ENCODE measurements around the gene INPP5K.

The INPP5K gene

GRCh38 chr17:1561420-1562175, 45.2 kb upstream of the INPP5K start:
- H2BK120ac ChIP-seq (ENCODE audit: low read depth, low read length), result no peak overlapping the region
- peak overlapping the region; percentile 42 for H3K4me2 ChIP-seq (ENCODE audit: low read length)
- no peak overlapping the region for H3K23ac ChIP-seq (ENCODE audit: low read length)
- no peak overlapping the region for H3K27ac ChIP-seq (ENCODE audit: low read depth, low read length)
- H2AK5ac ChIP-seq (ENCODE audit: low read length), result no peak overlapping the region
- no peak overlapping the region for H2BK15ac ChIP-seq (replicated peaks; ENCODE audit: low read depth)
- no peak overlapping the region for H3K4ac ChIP-seq (ENCODE audit: low read depth, low read length)
- H4K5ac ChIP-seq (ENCODE audit: low read length), result no peak overlapping the region
- H3K4me1 ChIP-seq (ENCODE audit: control insufficient read depth, low read depth, low read length), result no peaks in the 10 kb centered on the region
- peak overlapping the region; percentile 16 for H3K18ac ChIP-seq (ENCODE audit: low read length)
- DNase-seq, result no peak
- H3K79me2 ChIP-seq (ENCODE audit: control insufficient read depth, insufficient read depth, low read length), result peaks cover 28% of the 10 kb centered on the region
- WGBS (ENCODE audit: extremely low coverage, insufficient coverage, low lambda C conversion rate), result no CpG with 5 or more reads among the region's 47 CpGs
- H3K56ac ChIP-seq (ENCODE audit: low read length), result peak overlapping the region; percentile 95
- no peak overlapping the region for H2BK5ac ChIP-seq (ENCODE audit: low read length)
- no peaks in the 10 kb centered on the region for H3K36me3 ChIP-seq (ENCODE audit: control insufficient read depth, insufficient read depth, low read length)
- H3K4me3 ChIP-seq (ENCODE audit: low read length), result peak overlapping the region; percentile 71
- no peaks in the 10 kb centered on the region for H3K27me3 ChIP-seq (ENCODE audit: insufficient read depth, low read length, poor library complexity)
- peaks cover 24% of the 10 kb centered on the region for H3K79me1 ChIP-seq (ENCODE audit: low read length)
- H3K9ac ChIP-seq (ENCODE audit: low read length), result peak overlapping the region; percentile 95
- no peak overlapping the region for H4K8ac ChIP-seq (ENCODE audit: low read depth, low read length)

- H4K5ac ChIP-seq (ENCODE audit: low read length), result no peak overlapping the region
- no peak overlapping the region for H2AK5ac ChIP-seq (ENCODE audit: low read length)
- H3K27me3 ChIP-seq (ENCODE audit: insufficient read depth, low read length, poor library complexity), result no peaks in the 10 kb centered on the region
- H3K23ac ChIP-seq (ENCODE audit: low read length), result no peak overlapping the region
- H3K18ac ChIP-seq (ENCODE audit: low read length), result no peak overlapping the region
- H3K79me2 ChIP-seq (ENCODE audit: control insufficient read depth, insufficient read depth, low read length), result peaks cover 28% of the 10 kb centered on the region
- peak overlapping the region; percentile 0 for H3K56ac ChIP-seq (ENCODE audit: low read length)
- H3K27ac ChIP-seq (ENCODE audit: low read depth, low read length), result no peak overlapping the region
- H3K4me2 ChIP-seq (ENCODE audit: low read length), result no peak overlapping the region
- no peak overlapping the region for H3K9ac ChIP-seq (ENCODE audit: low read length)
- no peak overlapping the region for H3K4me3 ChIP-seq (ENCODE audit: low read length)
- peaks cover 24% of the 10 kb centered on the region for H3K79me1 ChIP-seq (ENCODE audit: low read length)
- H2BK15ac ChIP-seq (replicated peaks; ENCODE audit: low read depth), result no peak overlapping the region
- WGBS (ENCODE audit: extremely low coverage, insufficient coverage, low lambda C conversion rate), result no CpG with 5 or more reads among the region's 7 CpGs
- no peak overlapping the region for H2BK120ac ChIP-seq (ENCODE audit: low read depth, low read length)
- H3K4ac ChIP-seq (ENCODE audit: low read depth, low read length), result no peak overlapping the region
- H4K8ac ChIP-seq (ENCODE audit: low read depth, low read length), result no peak overlapping the region
- no peak for DNase-seq
- H3K36me3 ChIP-seq (ENCODE audit: control insufficient read depth, insufficient read depth, low read length), result no peaks in the 10 kb centered on the region
- H3K4me1 ChIP-seq (ENCODE audit: control insufficient read depth, low read depth, low read length), result no peaks in the 10 kb centered on the region
- H2BK5ac ChIP-seq (ENCODE audit: low read length), result no peak overlapping the region
Measured at GRCh38 chr17:1560858-1561355, 44.5 kb upstream of the INPP5K start.

- no peaks in the 10 kb centered on the region for H3K36me3 ChIP-seq (ENCODE audit: control insufficient read depth, insufficient read depth, low read length)
- H4K5ac ChIP-seq (ENCODE audit: low read length), result no peak overlapping the region
- H3K79me2 ChIP-seq (ENCODE audit: control insufficient read depth, insufficient read depth, low read length), result peaks cover 28% of the 10 kb centered on the region
- WGBS (ENCODE audit: extremely low coverage, insufficient coverage, low lambda C conversion rate), result no CpG with 5 or more reads among the region's 22 CpGs
- DNase-seq, result no peak
- H4K8ac ChIP-seq (ENCODE audit: low read depth, low read length), result no peak overlapping the region
- no peak overlapping the region for H3K4ac ChIP-seq (ENCODE audit: low read depth, low read length)
- H3K4me3 ChIP-seq (ENCODE audit: low read length), result no peak overlapping the region
- H3K23ac ChIP-seq (ENCODE audit: low read length), result no peak overlapping the region
- H3K27me3 ChIP-seq (ENCODE audit: insufficient read depth, low read length, poor library complexity), result no peaks in the 10 kb centered on the region
- H3K27ac ChIP-seq (ENCODE audit: low read depth, low read length), result no peak overlapping the region
- no peak overlapping the region for H2BK5ac ChIP-seq (ENCODE audit: low read length)
- no peak overlapping the region for H3K9ac ChIP-seq (ENCODE audit: low read length)
- H2BK120ac ChIP-seq (ENCODE audit: low read depth, low read length), result no peak overlapping the region
- no peak overlapping the region for H2BK15ac ChIP-seq (replicated peaks; ENCODE audit: low read depth)
- peaks cover 29% of the 10 kb centered on the region for H3K79me1 ChIP-seq (ENCODE audit: low read length)
- no peak overlapping the region for H2AK5ac ChIP-seq (ENCODE audit: low read length)
- H3K4me1 ChIP-seq (ENCODE audit: control insufficient read depth, low read depth, low read length), result no peaks in the 10 kb centered on the region
- H3K4me2 ChIP-seq (ENCODE audit: low read length), result no peak overlapping the region
- H3K18ac ChIP-seq (ENCODE audit: low read length), result no peak overlapping the region
- peak overlapping the region; percentile 20 for H3K56ac ChIP-seq (ENCODE audit: low read length)
Measured at GRCh38 chr17:1560101-1560857, 43.9 kb upstream of the INPP5K start.

- Histone ChIP-seq H3K27me3 (ENCODE audit: insufficient read depth, low read length, poor library complexity) (no peaks in the 10 kb centered on the region), H3K56ac (ENCODE audit: low read length) (no peak overlapping the region), H3K18ac (ENCODE audit: low read length) (no peak overlapping the region), H3K9ac (ENCODE audit: low read length) (no peak overlapping the region), H2BK120ac (ENCODE audit: low read depth, low read length) (no peak overlapping the region), H3K36me3 (ENCODE audit: control insufficient read depth, insufficient read depth, low read length) (no peaks in the 10 kb centered on the region), H2BK15ac (replicated peaks; ENCODE audit: low read depth) (no peak overlapping the region), H4K5ac (ENCODE audit: low read length) (no peak overlapping the region), H3K4me1 (ENCODE audit: control insufficient read depth, low read depth, low read length) (no peaks in the 10 kb centered on the region), H3K4me3 (ENCODE audit: low read length) (no peak overlapping the region), H2AK5ac (ENCODE audit: low read length) (no peak overlapping the region), H4K8ac (ENCODE audit: low read depth, low read length) (no peak overlapping the region), H3K4me2 (ENCODE audit: low read length) (no peak overlapping the region), H3K27ac (ENCODE audit: low read depth, low read length) (no peak overlapping the region), H3K79me1 (ENCODE audit: low read length) (peaks cover 29% of the 10 kb centered on the region), H3K79me2 (ENCODE audit: control insufficient read depth, insufficient read depth, low read length) (peaks cover 28% of the 10 kb centered on the region), H2BK5ac (ENCODE audit: low read length) (no peak overlapping the region), H3K4ac (ENCODE audit: low read depth, low read length) (no peak overlapping the region), H3K23ac (ENCODE audit: low read length) (no peak overlapping the region)
- WGBS (ENCODE audit: extremely low coverage, insufficient coverage, low lambda C conversion rate), result no CpG with 5 or more reads among the region's 10 CpGs
- no peak for DNase-seq
Measured at GRCh38 chr17:1559047-1560043, 42.9 kb upstream of the INPP5K start.

- H4K5ac ChIP-seq (ENCODE audit: low read length), result no peak overlapping the region
- H4K8ac ChIP-seq (ENCODE audit: low read depth, low read length), result no peak overlapping the region
- H3K27me3 ChIP-seq (ENCODE audit: insufficient read depth, low read length, poor library complexity), result no peaks in the 10 kb centered on the region
- H3K27ac ChIP-seq (ENCODE audit: low read depth, low read length), result no peak overlapping the region
- DNase-seq, result no peak
- no peaks in the 10 kb centered on the region for H3K4me1 ChIP-seq (ENCODE audit: control insufficient read depth, low read depth, low read length)
- whole genome bisulfite sequencing (ENCODE audit: extremely low coverage, insufficient coverage, low lambda C conversion rate), result no CpG with 5 or more reads among the region's 3 CpGs
- H3K79me1 ChIP-seq (ENCODE audit: low read length), result peaks cover 29% of the 10 kb centered on the region
- no peak overlapping the region for H3K23ac ChIP-seq (ENCODE audit: low read length)
- no peak overlapping the region for H3K18ac ChIP-seq (ENCODE audit: low read length)
- no peak overlapping the region for H3K9ac ChIP-seq (ENCODE audit: low read length)
- no peak overlapping the region for H2AK5ac ChIP-seq (ENCODE audit: low read length)
- no peak overlapping the region for H2BK15ac ChIP-seq (replicated peaks; ENCODE audit: low read depth)
- no peak overlapping the region for H3K56ac ChIP-seq (ENCODE audit: low read length)
- H3K36me3 ChIP-seq (ENCODE audit: control insufficient read depth, insufficient read depth, low read length), result no peaks in the 10 kb centered on the region
- no peak overlapping the region for H3K4ac ChIP-seq (ENCODE audit: low read depth, low read length)
- no peak overlapping the region for H3K4me2 ChIP-seq (ENCODE audit: low read length)
- H3K79me2 ChIP-seq (ENCODE audit: control insufficient read depth, insufficient read depth, low read length), result peaks cover 28% of the 10 kb centered on the region
- no peak overlapping the region for H3K4me3 ChIP-seq (ENCODE audit: low read length)
- H2BK5ac ChIP-seq (ENCODE audit: low read length), result no peak overlapping the region
- H2BK120ac ChIP-seq (ENCODE audit: low read depth, low read length), result no peak overlapping the region
Measured at GRCh38 chr17:1558401-1558800, 42.0 kb upstream of the INPP5K start.

Data from mesendoderm (in vitro differentiated cells).